Subcutaneous adipose tissue (tissue), 4 donors: ENCODE measurements around the gene KIAA0232. TPM values are rescaled to one million over a fixed set of nuclear protein-coding genes. Genes with fewer than 3 reads are reported as not detected.

ENCODE experiments used
- total RNA-seq, 4 donors: library from RNA; depleted of rRNA; stranded (reverse); fragments of >200 nt; gene quantifications; one replicate each; pipeline ENCODE4 v1.1.0, GENCODE V29; 2016
- TF ChIP-seq, protein P1 (sequence below): fragments of 450-650 bp; IDR thresholded peaks from one replicate; pipeline ENCODE4 v1.5.1; 2016; ENCODE audit warnings: low read depth, mild to moderate bottlenecking, control low read depth, antibody characterized with exemption, moderate library complexity

Gene KIAA0232
- total RNA-seq, 4 donors from 2014 or later: 24.3 to 36.5 (median 31.0) TPM

DNA sequence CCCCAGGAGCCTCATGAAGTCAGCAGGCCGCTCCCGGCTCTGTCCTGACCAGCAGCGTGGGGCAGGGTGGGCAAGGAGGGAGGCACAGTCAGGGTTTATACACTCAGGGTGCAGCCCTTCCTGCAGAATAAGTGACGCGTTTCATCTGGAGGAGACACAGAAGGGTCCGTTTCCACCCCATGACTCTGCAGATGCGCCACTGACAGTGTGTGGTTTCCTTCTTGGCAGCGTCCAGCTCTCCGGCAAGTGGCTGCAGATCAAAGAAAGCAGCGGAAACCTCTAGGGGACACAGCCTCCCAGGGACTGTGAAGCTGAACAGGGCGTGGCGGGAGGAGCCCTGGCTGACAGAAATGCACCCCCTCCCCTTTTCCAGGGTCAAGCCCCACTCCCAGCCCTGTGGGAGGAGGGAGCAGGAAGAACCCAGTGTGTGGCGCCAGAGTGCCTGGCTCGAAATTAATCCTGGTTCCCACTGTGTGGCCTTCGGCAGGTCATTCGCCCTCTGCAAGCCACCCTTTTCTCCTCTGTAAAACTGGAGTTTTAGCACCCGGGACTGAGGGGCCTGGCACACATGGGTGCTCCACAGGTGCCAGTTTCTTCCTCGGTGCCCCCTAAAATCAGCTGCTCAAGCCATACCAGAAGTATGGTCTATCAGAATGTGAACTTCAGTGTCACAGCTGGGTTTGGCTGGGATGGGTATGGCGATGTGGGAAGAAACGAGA lies 109.8 kb downstream of the KIAA0232 start:
- TF ChIP-seq, protein P1, sequence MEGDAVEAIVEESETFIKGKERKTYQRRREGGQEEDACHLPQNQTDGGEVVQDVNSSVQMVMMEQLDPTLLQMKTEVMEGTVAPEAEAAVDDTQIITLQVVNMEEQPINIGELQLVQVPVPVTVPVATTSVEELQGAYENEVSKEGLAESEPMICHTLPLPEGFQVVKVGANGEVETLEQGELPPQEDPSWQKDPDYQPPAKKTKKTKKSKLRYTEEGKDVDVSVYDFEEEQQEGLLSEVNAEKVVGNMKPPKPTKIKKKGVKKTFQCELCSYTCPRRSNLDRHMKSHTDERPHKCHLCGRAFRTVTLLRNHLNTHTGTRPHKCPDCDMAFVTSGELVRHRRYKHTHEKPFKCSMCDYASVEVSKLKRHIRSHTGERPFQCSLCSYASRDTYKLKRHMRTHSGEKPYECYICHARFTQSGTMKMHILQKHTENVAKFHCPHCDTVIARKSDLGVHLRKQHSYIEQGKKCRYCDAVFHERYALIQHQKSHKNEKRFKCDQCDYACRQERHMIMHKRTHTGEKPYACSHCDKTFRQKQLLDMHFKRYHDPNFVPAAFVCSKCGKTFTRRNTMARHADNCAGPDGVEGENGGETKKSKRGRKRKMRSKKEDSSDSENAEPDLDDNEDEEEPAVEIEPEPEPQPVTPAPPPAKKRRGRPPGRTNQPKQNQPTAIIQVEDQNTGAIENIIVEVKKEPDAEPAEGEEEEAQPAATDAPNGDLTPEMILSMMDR: no peak

DNA sequence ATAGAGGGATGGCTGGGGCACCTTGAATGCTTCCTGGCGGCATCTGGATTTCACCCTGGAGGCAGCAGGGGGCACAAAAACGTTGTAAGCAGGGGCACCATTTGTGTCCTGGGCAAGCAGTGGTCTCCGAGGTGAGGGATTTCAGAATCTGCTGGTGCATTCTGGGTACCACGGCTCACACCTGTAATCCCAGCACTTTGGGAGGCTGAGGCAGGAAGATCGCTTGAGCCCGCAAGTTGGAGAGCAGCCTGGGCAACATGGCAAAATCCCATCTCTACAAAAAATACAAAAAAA lies 110.3 kb downstream of the KIAA0232 start:
- TF ChIP-seq, protein P1: no peak

DNA sequence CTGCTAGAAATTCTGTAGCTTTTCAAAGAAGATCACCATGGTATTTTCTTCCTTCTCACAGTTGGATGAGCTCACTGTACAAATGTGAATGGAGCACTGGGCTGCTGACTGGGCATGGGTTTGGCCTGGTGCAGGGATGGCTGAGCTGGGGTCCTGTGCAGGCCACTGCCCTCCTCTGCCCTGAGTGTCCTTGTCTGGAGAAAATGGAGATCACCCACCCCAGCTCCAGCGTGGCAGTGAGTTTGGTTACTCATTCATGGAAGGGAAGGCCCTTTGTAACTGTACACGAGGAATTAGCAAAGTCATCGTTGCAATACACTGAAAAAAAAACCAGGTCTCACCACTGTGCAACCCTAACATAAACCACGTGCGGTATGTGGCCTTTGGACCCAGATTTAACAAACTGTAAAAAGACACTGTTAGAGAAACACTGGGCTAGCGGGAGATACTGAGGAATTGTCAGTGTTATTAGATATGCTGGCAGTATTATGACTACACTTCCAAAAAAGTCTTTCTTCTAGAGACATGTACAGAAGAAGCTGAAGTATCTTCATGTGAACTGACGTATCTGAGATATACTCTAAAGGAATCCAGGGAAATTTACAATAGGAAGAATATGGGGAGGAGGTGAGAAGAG lies 111.0 kb downstream of the KIAA0232 start:
- TF ChIP-seq, protein P1: no peak

DNA sequence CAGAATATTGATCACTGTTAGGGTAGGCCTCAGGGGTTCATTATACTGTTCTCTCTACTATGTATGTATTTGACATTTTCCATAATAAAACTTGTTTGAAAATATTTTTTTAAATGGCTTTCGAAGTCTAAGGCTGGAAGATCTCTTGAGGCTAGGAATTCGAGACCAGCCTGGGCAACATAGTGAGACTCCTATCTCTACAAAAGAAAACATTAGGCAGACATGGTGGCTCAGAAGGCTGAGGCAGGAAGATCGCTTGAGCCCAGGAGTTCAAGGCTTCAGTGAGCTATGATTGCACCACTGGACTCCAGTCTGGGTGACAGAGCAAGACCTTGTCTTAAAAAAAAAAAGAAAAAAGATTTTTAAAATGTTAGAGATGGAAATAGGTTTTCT lies 111.6 kb downstream of the KIAA0232 start:
- TF ChIP-seq, protein P1: no peak

DNA sequence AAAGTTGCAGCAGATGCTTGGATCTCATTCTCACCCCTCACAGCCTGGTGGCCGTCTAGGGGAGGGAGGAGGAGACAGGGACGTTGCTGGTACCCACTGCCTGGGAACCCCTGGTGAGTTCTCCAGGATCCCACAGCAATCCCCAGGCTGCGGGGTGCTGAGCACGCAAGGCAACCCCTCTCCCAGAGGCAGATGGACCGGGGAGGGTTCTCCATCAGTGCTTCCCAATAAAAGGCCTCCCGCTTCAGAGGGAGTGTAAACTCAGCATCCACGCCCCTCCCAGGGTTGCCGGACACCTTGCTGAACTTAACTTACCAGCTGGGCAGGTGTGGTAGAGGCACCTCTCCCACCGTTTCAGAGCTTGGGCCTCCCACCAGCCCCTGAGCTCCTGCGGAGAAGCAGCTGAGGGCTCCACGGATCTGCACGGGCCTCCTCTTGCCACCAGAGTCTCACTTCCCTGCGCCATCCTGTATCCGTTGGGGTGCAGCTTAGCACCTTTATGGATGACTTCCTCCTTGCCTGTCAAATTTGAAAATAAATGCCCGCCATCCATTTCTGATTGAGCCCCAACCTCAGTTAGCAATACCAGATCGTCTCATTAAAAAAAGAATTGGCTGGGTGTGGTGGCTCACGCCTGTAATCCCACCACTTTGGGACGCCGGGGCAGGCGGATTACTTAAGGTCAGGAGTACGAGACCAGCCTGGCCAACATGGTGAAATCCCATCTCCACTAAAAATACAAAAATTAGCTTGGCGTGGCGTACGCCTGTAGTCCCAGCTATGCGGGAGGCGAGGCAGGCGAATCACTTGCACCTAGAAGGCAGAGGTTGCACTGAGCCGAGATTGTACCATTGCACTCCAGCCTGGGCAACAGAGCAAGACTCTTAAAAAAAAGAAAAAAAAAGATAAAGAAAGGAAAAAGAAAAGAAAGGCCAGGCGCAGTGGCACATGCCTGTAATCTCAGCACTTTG lies 112.3 kb downstream of the KIAA0232 start:
- TF ChIP-seq, protein P1: no peak

DNA sequence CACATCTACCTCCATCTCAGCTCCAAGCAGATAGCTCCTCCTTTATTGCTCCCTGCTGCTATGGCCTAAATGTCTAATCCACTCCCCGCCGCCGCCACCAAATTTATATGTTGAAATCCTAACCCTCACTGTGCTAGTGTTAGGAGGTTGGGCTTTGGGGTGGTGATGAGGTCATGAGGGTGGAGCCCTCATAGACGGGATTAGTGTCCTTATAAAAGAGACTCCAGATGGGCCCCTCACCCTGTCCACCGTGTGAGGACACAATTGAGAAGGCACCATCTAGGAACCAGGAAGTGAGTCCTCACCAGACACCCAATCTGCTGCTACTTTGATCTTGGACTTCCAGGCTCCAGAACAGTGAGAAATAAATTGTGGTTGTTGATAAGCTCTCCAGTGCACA lies 113.5 kb downstream of the KIAA0232 start:
- TF ChIP-seq, protein P1: no peak

DNA sequence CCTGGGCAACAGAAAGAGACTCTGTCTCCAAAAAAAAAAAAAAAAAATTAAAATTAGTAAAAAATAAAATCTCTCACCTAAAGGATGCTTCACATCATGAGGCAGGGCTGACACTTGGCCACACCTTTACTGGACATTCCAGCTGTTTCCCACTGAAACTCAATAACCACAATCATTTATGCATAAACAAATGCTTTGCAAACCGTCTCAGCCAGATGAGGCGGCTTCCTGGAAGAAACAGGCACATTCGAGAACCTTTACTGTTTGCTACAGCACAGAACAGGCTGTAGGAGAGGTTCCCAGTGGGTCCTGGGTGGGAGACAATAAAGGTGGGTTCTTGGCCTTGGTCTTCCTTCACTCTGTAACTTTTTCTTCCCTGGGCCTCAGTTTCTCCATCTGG lies 116.2 kb downstream of the KIAA0232 start:
- TF ChIP-seq, protein P1: no peak
